GM04503 (cell line): Measurements from ENCODE around the gene CFAP74.
"Not testable (repeated sequence)": the region's sequence is repeated elsewhere in the genome, so short reads cannot be mapped to it uniquely, and the experiment has no call there.

Source experiments
- DNase-seq: peaks from one replicate; pipeline ENCODE4 v3.0.0-alpha.2; 2012; ENCODE audit warnings: low read depth

The CFAP74 gene

GRCh38 chr1:1984560-1985070 lies 19.0 kb downstream of the CFAP74 start:
- DNase-seq, result no peak

GRCh38 chr1:1982379-1983232 lies 21.0 kb downstream of the CFAP74 start:
- no peak for DNase-seq

GRCh38 chr1:1981631-1982327 lies 21.8 kb downstream of the CFAP74 start:
- DNase-seq, result not testable (repeated sequence)

GRCh38 chr1:1981142-1981500 lies 22.5 kb downstream of the CFAP74 start:
- no peak for DNase-seq

GRCh38 chr1:1980467-1981141 lies 23.0 kb downstream of the CFAP74 start:
- DNase-seq, result no peak

GRCh38 chr1:1979482-1980165 lies 24.0 kb downstream of the CFAP74 start:
- no peak for DNase-seq

- DNase-seq, result not testable (repeated sequence)
Measured at GRCh38 chr1:1978690-1979481, 24.7 kb downstream of the CFAP74 start.

- DNase-seq, result no peak
Measured at GRCh38 chr1:1978108-1978507, 25.5 kb downstream of the CFAP74 start.

GRCh38 chr1:1976031-1976430 lies 27.6 kb downstream of the CFAP74 start:
- DNase-seq, result no peak

GRCh38 chr1:1975535-1975934 lies 28.1 kb downstream of the CFAP74 start:
- DNase-seq, result no peak

GRCh38 chr1:1974834-1975233 lies 28.8 kb downstream of the CFAP74 start:
- no peak for DNase-seq

GRCh38 chr1:1973716-1974642 lies 29.6 kb downstream of the CFAP74 start:
- no peak for DNase-seq

- DNase-seq, result no peak
Measured at GRCh38 chr1:1972976-1973715, 30.4 kb downstream of the CFAP74 start.

GRCh38 chr1:1971688-1972087 lies 31.9 kb downstream of the CFAP74 start:
- DNase-seq, result no peak

GRCh38 chr1:1971017-1971416 lies 32.6 kb downstream of the CFAP74 start:
- no peak for DNase-seq

GRCh38 chr1:1969953-1970716 lies 33.5 kb downstream of the CFAP74 start:
- DNase-seq, result no peak

- DNase-seq, result no peak
Measured at GRCh38 chr1:1969505-1969900, 34.1 kb downstream of the CFAP74 start.

GRCh38 chr1:1968767-1969504 lies 34.6 kb downstream of the CFAP74 start:
- no peak for DNase-seq
